HEK293T (cell line): ENCODE data around the gene HSPA1L.
A peak's percentile ranks its signal among the peaks of the same experiment; 100 is the strongest.

Experiments used
- CTCF ChIA-PET: fragments of 350-600 bp; formaldehyde crosslinking; extraction: SDS; loops from one replicate; lab custom pipeline; 2021; ENCODE audit warnings: antibody characterized with exemption, inconsistent platforms; lab: Yijun Ruan, JAX
- POLR2A ChIA-PET: fragments of 350-600 bp; formaldehyde crosslinking; extraction: SDS; loops from one replicate; lab custom pipeline; 2020; ENCODE audit warnings: antibody characterized with exemption, inconsistent platforms; lab: Yijun Ruan, JAX
- DNase-seq: peaks from one replicate; pipeline ENCODE4 v3.0.0; 2012; ENCODE audit warnings: mixed read lengths; ENCODE audit errors: extremely low spot score
- ARNT ChIP-seq: fragments of 450-650 bp; IDR thresholded peaks from 2 replicates; pipeline ENCODE4 v1.6.1; 2017; ENCODE audit warnings: mild to moderate bottlenecking
- BHLHE40 ChIP-seq: fragments of 450-650 bp; IDR thresholded peaks from 2 replicates; pipeline ENCODE4 v1.6.1; 2016; ENCODE audit warnings: mild to moderate bottlenecking, moderate library complexity, borderline replicate concordance
- CTBP1 ChIP-seq: fragments of 450-650 bp; IDR thresholded peaks from 2 replicates; pipeline ENCODE4 v1.6.1; 2016; ENCODE audit warnings: borderline replicate concordance
- ELF4 ChIP-seq: fragments of 450-650 bp; IDR thresholded peaks from 2 replicates; pipeline ENCODE4 v1.6.1; 2017; ENCODE audit warnings: antibody characterized with exemption
- FOXA1 ChIP-seq: fragments of 450-650 bp; IDR thresholded peaks from 2 replicates; pipeline ENCODE4 v1.6.1; 2016; ENCODE audit warnings: mild to moderate bottlenecking
- FOXK2 ChIP-seq: fragments of 450-650 bp; IDR thresholded peaks from 2 replicates; pipeline ENCODE4 v1.6.1; 2016; ENCODE audit warnings: mild to moderate bottlenecking
- FOXM1 ChIP-seq: fragments of 450-650 bp; IDR thresholded peaks from 2 replicates; pipeline ENCODE4 v1.6.1; 2017; ENCODE audit warnings: mild to moderate bottlenecking, borderline replicate concordance
- HDGF ChIP-seq: fragments of 450-650 bp; IDR thresholded peaks from 2 replicates; pipeline ENCODE4 v1.6.1; 2017; ENCODE audit warnings: antibody characterized with exemption, borderline replicate concordance
- L3MBTL2 ChIP-seq: fragments of 450-650 bp; conservative IDR thresholded peaks from 2 replicates; pipeline ENCODE4 v1.6.1; 2016; ENCODE audit warnings: mild to moderate bottlenecking
- LEF1 ChIP-seq: fragments of 450-650 bp; IDR thresholded peaks from 2 replicates; pipeline ENCODE4 v1.6.1; 2017; ENCODE audit warnings: mild to moderate bottlenecking, borderline replicate concordance
- NFRKB ChIP-seq: fragments of 450-650 bp; IDR thresholded peaks from 2 replicates; pipeline ENCODE4 v1.6.1; 2016; ENCODE audit warnings: mild to moderate bottlenecking, moderate library complexity
- SP1 ChIP-seq: fragments of 450-650 bp; IDR thresholded peaks from 2 replicates; pipeline ENCODE4 v1.6.1; 2017
- SUZ12 ChIP-seq: fragments of 450-650 bp; IDR thresholded peaks from 2 replicates; pipeline ENCODE4 v1.6.1; 2016; ENCODE audit warnings: mild to moderate bottlenecking
- TARDBP ChIP-seq: fragments of 450-650 bp; IDR thresholded peaks from 2 replicates; pipeline ENCODE4 v1.6.1; 2016
- ZNF384 ChIP-seq: fragments of 450-650 bp; IDR thresholded peaks from 2 replicates; pipeline ENCODE4 v1.6.1; 2016
- TF ChIP-seq, protein P1 (sequence below): fragments of 450-650 bp; IDR thresholded peaks from 2 replicates; pipeline ENCODE4 v1.6.1; 2016

The HSPA1L gene

DNA sequence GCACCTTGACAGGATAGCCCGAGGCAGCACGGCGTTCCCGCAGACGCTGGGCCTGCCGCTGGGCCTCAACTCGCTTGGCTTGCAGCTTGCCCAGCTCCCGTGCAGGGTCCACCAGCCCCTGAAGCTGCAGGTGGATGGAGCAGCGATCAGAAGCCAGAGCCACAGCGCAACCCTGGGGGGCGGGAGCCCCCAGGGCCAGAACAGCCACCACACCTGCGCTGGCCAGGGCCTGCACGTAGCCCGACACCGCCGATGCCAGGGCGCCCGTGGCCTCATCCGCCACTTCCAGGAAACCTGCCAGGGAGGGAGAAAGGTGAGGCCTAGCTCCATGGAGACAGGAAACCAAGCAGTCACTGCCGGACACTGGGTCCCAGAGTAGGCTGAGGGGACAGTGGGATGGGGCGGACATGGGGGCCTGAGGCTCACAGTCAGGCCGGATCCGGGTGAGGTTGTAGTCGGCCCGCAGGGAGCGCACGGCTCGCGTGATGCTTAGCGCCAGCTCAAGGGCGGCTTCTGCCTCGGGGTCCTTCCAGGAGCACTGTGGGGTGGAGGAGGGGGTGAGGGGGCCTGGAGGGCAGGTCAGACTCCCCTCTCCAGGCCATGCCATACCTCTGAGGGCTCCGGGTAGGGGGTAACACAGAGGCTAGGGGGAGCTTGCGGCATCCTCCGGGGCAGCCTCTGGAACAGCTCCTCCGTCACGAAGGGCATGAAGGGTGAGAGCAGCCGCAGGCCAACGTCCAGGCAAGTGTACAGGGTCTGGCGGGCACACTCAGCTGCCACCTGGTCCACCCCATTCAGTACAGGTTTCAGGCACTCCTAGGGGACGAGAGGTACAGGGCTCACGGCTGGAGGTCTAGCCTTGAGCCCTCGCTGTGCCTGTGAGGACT, 35.8 kb downstream of the HSPA1L start:
- ChIA-PET CTCF (interaction anchor here (0.9 to 2.0 kb wide), 2 partner anchors 9 to 12 kb away, joined by 4 to 12 read pairs; no protein-coding TSS in a partner anchor), POLR2A (interaction anchor here (1.3 to 3.8 kb wide), 3 partner anchors 27 to 48 kb away, joined by 3 to 17 read pairs (median 4); partner anchors contain the start of genes HSPA1B and LSM2)
- TF ChIP-seq NFRKB (no peak), FOXM1 (no peak), ZNF384 (no peak), FOXA1 (no peak), CTBP1 (no peak), FOXK2 (no peak), LEF1 (no peak), HDGF (no peak), ELF4 (no peak), BHLHE40 (no peak), SUZ12 (no peak), SP1 (no peak), L3MBTL2 (no peak), TARDBP (no peak), ARNT (no peak)
- TF ChIP-seq, protein P1, sequence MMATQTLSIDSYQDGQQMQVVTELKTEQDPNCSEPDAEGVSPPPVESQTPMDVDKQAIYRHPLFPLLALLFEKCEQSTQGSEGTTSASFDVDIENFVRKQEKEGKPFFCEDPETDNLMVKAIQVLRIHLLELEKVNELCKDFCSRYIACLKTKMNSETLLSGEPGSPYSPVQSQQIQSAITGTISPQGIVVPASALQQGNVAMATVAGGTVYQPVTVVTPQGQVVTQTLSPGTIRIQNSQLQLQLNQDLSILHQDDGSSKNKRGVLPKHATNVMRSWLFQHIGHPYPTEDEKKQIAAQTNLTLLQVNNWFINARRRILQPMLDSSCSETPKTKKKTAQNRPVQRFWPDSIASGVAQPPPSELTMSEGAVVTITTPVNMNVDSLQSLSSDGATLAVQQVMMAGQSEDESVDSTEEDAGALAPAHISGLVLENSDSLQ = no peak
- no peak for DNase-seq

DNA sequence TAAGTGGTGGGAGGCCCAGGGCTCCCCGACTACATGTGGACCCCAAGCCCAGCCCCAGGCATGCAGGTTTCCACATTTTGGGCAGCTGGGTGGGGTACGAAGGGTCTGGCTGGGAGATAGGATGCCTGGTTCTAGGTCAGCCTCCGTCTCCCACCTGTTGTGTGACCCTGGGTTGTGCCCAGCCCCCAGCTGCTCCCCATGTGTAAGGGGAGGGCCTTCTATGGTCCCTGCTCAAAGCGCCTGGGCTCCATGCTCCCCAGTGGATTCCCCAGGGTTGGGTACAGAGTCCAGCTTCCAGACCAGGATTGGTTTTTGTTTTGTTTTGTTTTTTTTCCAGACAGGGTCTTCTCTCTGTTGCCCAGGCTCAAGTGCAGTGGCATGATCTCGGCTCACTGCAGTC, 36.9 kb downstream of the HSPA1L start:
- no peak for DNase-seq
- ChIA-PET CTCF (interaction anchor here (0.6 to 2.0 kb wide), 3 partner anchors 13 to 57 kb away, joined by 3 to 12 read pairs (median 6); no protein-coding TSS in a partner anchor), POLR2A (interaction anchor here (1.1 to 3.8 kb wide), 6 partner anchors 13 to 193 kb away, joined by 3 to 17 read pairs (median 4); partner anchors contain the start of genes ABHD16A, DXO, HSPA1A and HSPA1B)
- TF ChIP-seq ZNF384 (no peak), LEF1 (no peak), SP1 (no peak), FOXA1 (no peak), L3MBTL2 (no peak), ARNT (no peak), BHLHE40 (no peak), HDGF (no peak), FOXK2 (no peak), SUZ12 (no peak), FOXM1 (no peak), NFRKB (no peak), TARDBP (no peak), ELF4 (no peak), CTBP1 (no peak)
- TF ChIP-seq, protein P1 = no peak

DNA sequence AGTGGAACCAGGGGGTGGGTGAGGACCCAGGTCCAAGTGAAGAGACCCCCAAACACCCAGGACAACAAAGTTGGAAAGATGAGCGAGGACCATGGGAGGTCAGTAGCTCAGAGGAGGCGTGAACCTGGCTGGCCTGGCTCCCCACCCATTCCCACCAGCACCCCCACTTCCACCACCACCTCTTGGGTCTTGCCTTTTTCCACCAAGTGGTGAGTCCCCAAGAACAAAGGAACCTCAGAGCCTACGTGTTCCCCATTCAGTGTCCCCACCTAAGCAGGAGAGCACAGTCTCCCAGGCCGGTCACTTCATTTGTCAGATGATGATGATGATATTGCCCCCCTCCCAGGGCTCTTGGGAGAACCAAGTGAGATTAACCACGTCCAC, 37.4 kb downstream of the HSPA1L start:
- CTCF ChIA-PET = interaction anchor here (0.5 to 2.0 kb wide), 5 partner anchors 14 to 147 kb away, joined by 3 to 12 read pairs (median 5); no protein-coding TSS in a partner anchor

DNA sequence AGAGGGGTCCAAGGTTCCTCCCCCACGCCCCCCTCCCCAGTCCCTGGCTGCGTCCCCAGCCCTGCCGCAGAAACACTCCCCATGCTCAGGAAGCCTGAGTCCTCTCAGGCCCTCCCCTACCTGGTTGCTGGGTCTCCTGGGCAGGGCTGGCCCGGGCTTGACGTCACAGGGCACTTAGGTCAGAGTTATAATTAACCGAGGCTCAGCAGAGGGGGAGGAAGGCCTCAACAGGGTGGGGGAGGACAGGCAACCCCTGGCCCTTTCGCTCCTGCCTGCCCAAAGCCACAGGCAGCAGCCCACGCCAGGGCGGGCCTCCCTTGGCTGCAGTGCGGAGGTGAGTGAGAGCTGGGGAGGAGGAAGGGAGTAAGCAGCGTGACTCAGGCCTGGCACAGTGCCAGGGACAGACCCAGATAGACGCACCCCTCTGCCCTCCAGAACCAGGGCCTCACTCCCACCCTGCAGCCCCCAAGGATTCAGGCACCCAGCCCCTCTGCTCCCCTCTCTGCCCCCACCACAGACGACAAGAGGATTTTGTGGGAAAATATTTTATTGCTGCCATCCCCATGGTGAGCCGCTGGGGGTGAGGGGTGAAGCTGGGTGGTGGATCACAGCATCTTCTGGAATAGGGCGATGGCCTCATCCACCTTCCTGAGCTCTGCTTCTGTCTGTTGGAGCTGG, 38.0 kb downstream of the HSPA1L start, which contains the start of gene VWA7:
VWA7 (minus strand) TSS at position 340 of the 678 bp plus-strand sequence. CDS start 549 bp downstream, outside the sequence.
- POLR2A ChIA-PET = interaction anchor here (0.8 to 3.8 kb wide), 8 partner anchors 14 to 86 kb away, joined by 3 to 17 read pairs (median 4); partner anchors contain the start of genes ABHD16A, HSPA1A, HSPA1B and HSPA1L
- TF ChIP-seq HDGF (no peak), BHLHE40 (no peak), FOXA1 (no peak), SP1 (no peak), ELF4 (no peak), ZNF384 (no peak), LEF1 (no peak), SUZ12 (no peak), L3MBTL2 (no peak), CTBP1 (no peak), TARDBP (no peak), FOXM1 (no peak), FOXK2 (no peak), ARNT (no peak), NFRKB (no peak)
- TF ChIP-seq, protein P1 = no peak
- DNase-seq = peak; percentile 65
- CTCF ChIA-PET = interaction anchor here (0.5 to 2.0 kb wide), 4 partner anchors 14 to 148 kb away, joined by 3 to 12 read pairs (median 4); no protein-coding TSS in a partner anchor

More for the DNA sequence above, 37.4 kb downstream of the HSPA1L start:
- no peak for TF ChIP-seq SUZ12
- TF ChIP-seq ARNT = no peak
- TF ChIP-seq, protein P1 = no peak
- POLR2A ChIA-PET = interaction anchor here (0.8 to 3.8 kb wide), 9 partner anchors 13 to 194 kb away, joined by 3 to 17 read pairs (median 4); partner anchors contain the start of genes ABHD16A, DXO, HSPA1A and HSPA1B
- no peak for DNase-seq
